ENCODE data around the gene NXF1. TPM values are rescaled to one million over a fixed set of nuclear protein-coding genes. Genes with fewer than 3 reads are reported as not detected.

The NXF1 gene
- total and polyA plus RNA-seq, 2 of the 13 experiments (the other 11 are each of a cell fraction or from before 2014, with no cell fraction given): 30.4 to 30.9 TPM

DNA sequence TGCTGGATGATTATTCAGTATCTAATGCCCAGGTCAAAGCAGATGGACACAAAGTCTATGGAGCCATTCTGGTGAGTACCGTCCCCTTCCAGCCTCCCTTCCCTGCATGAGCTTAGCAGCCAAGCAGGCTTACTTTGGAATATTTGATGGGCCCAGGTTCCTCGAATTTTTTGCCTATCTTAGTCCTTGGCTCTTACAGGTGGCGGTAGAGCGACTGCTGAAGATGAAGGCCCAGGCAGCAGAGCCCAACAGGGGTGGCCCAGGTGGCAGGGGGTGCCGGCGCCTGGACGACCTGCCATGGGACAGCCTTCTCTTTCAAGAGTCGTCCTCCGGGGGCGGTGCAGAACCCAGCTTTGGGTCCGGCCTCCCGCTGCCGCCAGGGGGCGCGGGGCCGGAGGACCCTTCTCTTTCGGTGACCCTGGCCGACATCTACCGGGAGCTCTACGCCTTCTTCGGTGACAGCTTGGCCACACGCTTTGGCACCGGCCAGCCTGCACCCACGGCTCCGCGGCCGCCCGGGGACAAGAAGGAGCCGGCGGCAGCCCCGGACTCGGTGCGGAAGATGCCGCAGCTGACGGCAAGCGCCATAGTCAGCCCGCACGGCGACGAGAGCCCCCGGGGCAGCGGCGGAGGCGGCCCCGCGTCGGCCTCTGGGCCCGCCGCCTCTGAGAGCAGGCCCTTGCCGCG is 18.8 kb downstream of the NXF1 start (continued):
- TF ChIP-seq HNF1B (CRISPR knock-in tag; IDR thresholded peaks at IDR 0.05) (0 out of 2 replicates have a peak, but pooled peaks have one; percentile 21), ZNF710 (CRISPR knock-in tag; IDR thresholded peaks at IDR 0.05; ENCODE audit: borderline replicate concordance) (no peak), ZNF772 (CRISPR knock-in tag; IDR thresholded peaks at IDR 0.05) (no peak), ZNF513 (CRISPR knock-in tag; conservative IDR thresholded peaks at IDR 0.05) (no peak), THAP8 (CRISPR knock-in tag; IDR thresholded peaks at IDR 0.05; ENCODE audit: borderline replicate concordance) (no peak), RBM22 (optimal IDR thresholded peaks at IDR 0.05; ENCODE audit: low read length) (no peak), ZNF672 (CRISPR knock-in tag; IDR thresholded peaks at IDR 0.05) (no peak), MIER2 (CRISPR knock-in tag; IDR thresholded peaks at IDR 0.05) (0 out of 2 replicates have a peak, but pooled peaks have one; percentile 36), ZNF512 (CRISPR knock-in tag; IDR thresholded peaks at IDR 0.05) (no peak)
- TF ChIP-seq, protein P1, sequence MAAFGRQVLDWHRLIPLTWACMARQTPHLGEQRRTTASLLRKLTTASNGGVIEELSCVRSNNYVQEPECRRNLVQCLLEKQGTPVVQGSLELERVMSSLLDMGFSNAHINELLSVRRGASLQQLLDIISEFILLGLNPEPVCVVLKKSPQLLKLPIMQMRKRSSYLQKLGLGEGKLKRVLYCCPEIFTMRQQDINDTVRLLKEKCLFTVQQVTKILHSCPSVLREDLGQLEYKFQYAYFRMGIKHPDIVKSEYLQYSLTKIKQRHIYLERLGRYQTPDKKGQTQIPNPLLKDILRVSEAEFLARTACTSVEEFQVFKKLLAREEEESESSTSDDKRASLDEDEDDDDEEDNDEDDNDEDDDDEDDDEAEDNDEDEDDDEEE (CRISPR knock-in tag; IDR thresholded peaks at IDR 0.05): peak; percentile 58; the same call in 1 of the 2 replicates
- TF ChIP-seq, protein P2, sequence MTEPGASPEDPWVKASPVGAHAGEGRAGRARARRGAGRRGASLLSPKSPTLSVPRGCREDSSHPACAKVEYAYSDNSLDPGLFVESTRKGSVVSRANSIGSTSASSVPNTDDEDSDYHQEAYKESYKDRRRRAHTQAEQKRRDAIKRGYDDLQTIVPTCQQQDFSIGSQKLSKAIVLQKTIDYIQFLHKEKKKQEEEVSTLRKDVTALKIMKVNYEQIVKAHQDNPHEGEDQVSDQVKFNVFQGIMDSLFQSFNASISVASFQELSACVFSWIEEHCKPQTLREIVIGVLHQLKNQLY (CRISPR knock-in tag; IDR thresholded peaks at IDR 0.05): no peak
- TF ChIP-seq, protein P3, sequence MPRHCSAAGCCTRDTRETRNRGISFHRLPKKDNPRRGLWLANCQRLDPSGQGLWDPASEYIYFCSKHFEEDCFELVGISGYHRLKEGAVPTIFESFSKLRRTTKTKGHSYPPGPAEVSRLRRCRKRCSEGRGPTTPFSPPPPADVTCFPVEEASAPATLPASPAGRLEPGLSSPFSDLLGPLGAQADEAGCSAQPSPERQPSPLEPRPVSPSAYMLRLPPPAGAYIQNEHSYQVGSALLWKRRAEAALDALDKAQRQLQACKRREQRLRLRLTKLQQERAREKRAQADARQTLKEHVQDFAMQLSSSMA (CRISPR knock-in tag; IDR thresholded peaks at IDR 0.05): no peak
